ENCODE measurements around the gene OSBPL6.

OSBPL6 gene

GRCh38 chr2:178244777-178245176 is 50.5 kb downstream of the OSBPL6 start:
- no peaks in the 10 kb centered on the region for H3K36me3 ChIP-seq (ENCODE audit: insufficient read depth, low read length)
- TF ChIP-seq EZH2 (IDR thresholded peaks at IDR 0.05; ENCODE audit: borderline replicate concordance, low read depth, low read length, severe bottlenecking) (no peak), CTCF (IDR thresholded peaks at IDR 0.05; ENCODE audit: borderline replicate concordance, extremely low read depth, low read length, poor library complexity, severe bottlenecking) (no peak)
- DNase-seq (no peak), ATAC-seq (ENCODE audit: insufficient read depth, low read depth) (no peak)
- H3K4me1 ChIP-seq (ENCODE audit: insufficient read depth, low read length): no peaks in the 10 kb centered on the region
- no peak overlapping the region for H3K4me2 ChIP-seq (ENCODE audit: insufficient read depth, low read length)
- H3K4me3 ChIP-seq (ENCODE audit: low read depth in 1 of 2, low read length in 2 of 2): no peak overlapping the region
- H3K9ac ChIP-seq (ENCODE audit: low read depth, low read length): no peak overlapping the region
- H4K20me1 ChIP-seq (ENCODE audit: insufficient read depth, low read length): no peaks in the 10 kb centered on the region
- no peaks in the 10 kb centered on the region for H3K9me3 ChIP-seq (ENCODE audit: insufficient read depth, low read length, severe bottlenecking)
- no peak overlapping the region for H2AFZ ChIP-seq (ENCODE audit: low read depth, low read length)
- H3K79me2 ChIP-seq (ENCODE audit: insufficient read depth, low read length): no peaks in the 10 kb centered on the region
- H3K27ac ChIP-seq (ENCODE audit: low read length): no peak overlapping the region
- peaks cover 10% of the 10 kb centered on the region for H3K27me3 ChIP-seq (ENCODE audit: insufficient read depth, low read length, poor library complexity)

GRCh38 chr2:178246696-178247095 is 52.4 kb downstream of the OSBPL6 start:
- no peak for TF ChIP-seq CTCF (IDR thresholded peaks at IDR 0.05; ENCODE audit: borderline replicate concordance, extremely low read depth, low read length, poor library complexity, severe bottlenecking)
- TF ChIP-seq EZH2 (IDR thresholded peaks at IDR 0.05; ENCODE audit: borderline replicate concordance, low read depth, low read length, severe bottlenecking): no peak
- Histone ChIP-seq H3K27me3 (ENCODE audit: insufficient read depth, low read length, poor library complexity) (peaks cover 12% of the 10 kb centered on the region), H3K79me2 (ENCODE audit: insufficient read depth, low read length) (no peaks in the 10 kb centered on the region), H3K4me3 (ENCODE audit: low read depth in 1 of 2, low read length in 2 of 2) (no peak overlapping the region), H2AFZ (ENCODE audit: low read depth, low read length) (no peak overlapping the region), H3K9me3 (ENCODE audit: insufficient read depth, low read length, severe bottlenecking) (no peaks in the 10 kb centered on the region), H3K4me1 (ENCODE audit: insufficient read depth, low read length) (no peaks in the 10 kb centered on the region), H3K36me3 (ENCODE audit: insufficient read depth, low read length) (no peaks in the 10 kb centered on the region), H4K20me1 (ENCODE audit: insufficient read depth, low read length) (no peaks in the 10 kb centered on the region), H3K9ac (ENCODE audit: low read depth, low read length) (no peak overlapping the region), H3K4me2 (ENCODE audit: insufficient read depth, low read length) (no peak overlapping the region), H3K27ac (ENCODE audit: low read length) (no peak overlapping the region)
- DNase-seq (no peak), ATAC-seq (ENCODE audit: insufficient read depth, low read depth) (no peak)

- H3K27ac ChIP-seq (ENCODE audit: low read length): no peak overlapping the region
- TF ChIP-seq CTCF (IDR thresholded peaks at IDR 0.05; ENCODE audit: borderline replicate concordance, extremely low read depth, low read length, poor library complexity, severe bottlenecking): no peak
- no peak for TF ChIP-seq EZH2 (IDR thresholded peaks at IDR 0.05; ENCODE audit: borderline replicate concordance, low read depth, low read length, severe bottlenecking)
- H3K4me3 ChIP-seq (ENCODE audit: low read depth in 1 of 2, low read length in 2 of 2): no peak overlapping the region
- no peak overlapping the region for H2AFZ ChIP-seq (ENCODE audit: low read depth, low read length)
- no peaks in the 10 kb centered on the region for H3K36me3 ChIP-seq (ENCODE audit: insufficient read depth, low read length)
- H3K4me2 ChIP-seq (ENCODE audit: insufficient read depth, low read length): no peak overlapping the region
- ATAC-seq (ENCODE audit: insufficient read depth, low read depth) (no peak), DNase-seq (no peak)
- peaks cover 12% of the 10 kb centered on the region for H3K27me3 ChIP-seq (ENCODE audit: insufficient read depth, low read length, poor library complexity)
- H3K9ac ChIP-seq (ENCODE audit: low read depth, low read length): no peak overlapping the region
- no peaks in the 10 kb centered on the region for H3K9me3 ChIP-seq (ENCODE audit: insufficient read depth, low read length, severe bottlenecking)
- no peaks in the 10 kb centered on the region for H3K79me2 ChIP-seq (ENCODE audit: insufficient read depth, low read length)
- no peaks in the 10 kb centered on the region for H3K4me1 ChIP-seq (ENCODE audit: insufficient read depth, low read length)
- no peaks in the 10 kb centered on the region for H4K20me1 ChIP-seq (ENCODE audit: insufficient read depth, low read length)
Observed at GRCh38 chr2:178247250-178247649, 52.9 kb downstream of the OSBPL6 start.

GRCh38 chr2:178250429-178250828 is 56.1 kb downstream of the OSBPL6 start:
- Histone ChIP-seq H4K20me1 (ENCODE audit: insufficient read depth, low read length) (no peaks in the 10 kb centered on the region), H3K4me3 (ENCODE audit: low read depth in 1 of 2, low read length in 2 of 2) (no peak overlapping the region), H3K4me2 (ENCODE audit: insufficient read depth, low read length) (no peak overlapping the region), H3K9ac (ENCODE audit: low read depth, low read length) (no peak overlapping the region), H3K27ac (ENCODE audit: low read length) (no peak overlapping the region), H3K79me2 (ENCODE audit: insufficient read depth, low read length) (no peaks in the 10 kb centered on the region), H3K36me3 (ENCODE audit: insufficient read depth, low read length) (no peaks in the 10 kb centered on the region), H3K27me3 (ENCODE audit: insufficient read depth, low read length, poor library complexity) (peaks cover 4% of the 10 kb centered on the region), H3K4me1 (ENCODE audit: insufficient read depth, low read length) (no peaks in the 10 kb centered on the region), H2AFZ (ENCODE audit: low read depth, low read length) (no peak overlapping the region), H3K9me3 (ENCODE audit: insufficient read depth, low read length, severe bottlenecking) (no peaks in the 10 kb centered on the region)
- TF ChIP-seq EZH2 (IDR thresholded peaks at IDR 0.05; ENCODE audit: borderline replicate concordance, low read depth, low read length, severe bottlenecking) (no peak), CTCF (IDR thresholded peaks at IDR 0.05; ENCODE audit: borderline replicate concordance, extremely low read depth, low read length, poor library complexity, severe bottlenecking) (no peak)
- DNase-seq (no peak), ATAC-seq (ENCODE audit: insufficient read depth, low read depth) (no peak)
